ENCODE results near the gene C14orf180. TPM values are rescaled to one million over a fixed set of nuclear protein-coding genes. Genes with fewer than 3 reads are reported as not detected.

C14orf180 gene
- polyA plus RNA-seq, 1 donor (not counting 4 experiments of a cell fraction or from before 2014, with no cell fraction given), result not detected

- H3K9ac ChIP-seq (ENCODE audit: control insufficient read depth, extremely low read depth, insufficient read depth, low read length), result no peak overlapping the region
- H3K79me2 ChIP-seq (ENCODE audit: control insufficient read depth, insufficient read depth, low read length), result no peaks in the 10 kb centered on the region
- H3K9me3 ChIP-seq (ENCODE audit: control insufficient read depth, low read depth, low read length), result peaks cover 5% of the 10 kb centered on the region
- H2AFZ ChIP-seq (ENCODE audit: control insufficient read depth, low read length), result no peak overlapping the region
- DNase-seq (ENCODE audit: low read depth, low spot score) (no peak), FAIRE-seq (no peak)
- H3K27ac ChIP-seq (ENCODE audit: control insufficient read depth, insufficient read depth, low read length), result no peak overlapping the region
- H3K4me1 ChIP-seq (ENCODE audit: control insufficient read depth, extremely low read depth, insufficient read depth, low read length), result peaks cover 4% of the 10 kb centered on the region
- H3K4me3 ChIP-seq (ENCODE audit: control insufficient read depth in 2 of 3, extremely low read depth in 1 of 3, insufficient read depth in 2 of 3, low read depth in 1 of 3, low read length in 3 of 3), result no peak overlapping the region
- H4K20me1 ChIP-seq (ENCODE audit: control insufficient read depth, extremely low read depth, insufficient read depth, low read length), result no peaks in the 10 kb centered on the region
- no peaks in the 10 kb centered on the region for H3K36me3 ChIP-seq (ENCODE audit: control insufficient read depth in 2 of 2, extremely low read depth in 1 of 2, insufficient read depth in 2 of 2, low read length in 2 of 2)
- H3K27me3 ChIP-seq (ENCODE audit: control insufficient read depth, extremely low read depth, insufficient read depth, low read length), result no peaks in the 10 kb centered on the region
- TF ChIP-seq EZH2 (IDR thresholded peaks at IDR 0.05; ENCODE audit: low read length), result no peak
- TF ChIP-seq CTCF (optimal IDR thresholded peaks at IDR 0.05 in 1 of 3, IDR thresholded peaks at IDR 0.05 in 1 of 3, conservative IDR thresholded peaks at IDR 0.05 in 1 of 3; ENCODE audit: extremely low read depth in 1 of 3, insufficient read depth in 2 of 3, low read length in 3 of 3), result no peak
- no peak overlapping the region for H3K4me2 ChIP-seq (ENCODE audit: control insufficient read depth, extremely low read depth, insufficient read depth, low read depth, low read length)
- no peaks in the 10 kb centered on the region for H3K9me1 ChIP-seq (ENCODE audit: control insufficient read depth, extremely low read depth, insufficient read depth, low read length)
- dilution Hi-C loops (cut with MboI; ENCODE audit: extremely low pct_ligation_motif_present, low sequenced_read_pairs), result no loop called here
Measured at GRCh38 chr14:104531421-104532190, 48.0 kb upstream of the C14orf180 start.

- dilution Hi-C loops (cut with MboI; ENCODE audit: extremely low pct_ligation_motif_present, low sequenced_read_pairs), result no loop called here
- Histone ChIP-seq H4K20me1 (ENCODE audit: control insufficient read depth, extremely low read depth, insufficient read depth, low read length) (no peaks in the 10 kb centered on the region), H3K79me2 (ENCODE audit: control insufficient read depth, insufficient read depth, low read length) (no peaks in the 10 kb centered on the region), H3K4me3 (ENCODE audit: control insufficient read depth in 2 of 3, extremely low read depth in 1 of 3, insufficient read depth in 2 of 3, low read depth in 1 of 3, low read length in 3 of 3) (no peak overlapping the region), H2AFZ (ENCODE audit: control insufficient read depth, low read length) (no peak overlapping the region), H3K4me2 (ENCODE audit: control insufficient read depth, extremely low read depth, insufficient read depth, low read depth, low read length) (no peak overlapping the region), H3K27ac (ENCODE audit: control insufficient read depth, insufficient read depth, low read length) (no peak overlapping the region), H3K36me3 (ENCODE audit: control insufficient read depth in 2 of 2, extremely low read depth in 1 of 2, insufficient read depth in 2 of 2, low read length in 2 of 2) (no peaks in the 10 kb centered on the region), H3K27me3 (ENCODE audit: control insufficient read depth, extremely low read depth, insufficient read depth, low read length) (no peaks in the 10 kb centered on the region), H3K4me1 (ENCODE audit: control insufficient read depth, extremely low read depth, insufficient read depth, low read length) (peaks cover 7% of the 10 kb centered on the region), H3K9me1 (ENCODE audit: control insufficient read depth, extremely low read depth, insufficient read depth, low read length) (no peaks in the 10 kb centered on the region), H3K9me3 (ENCODE audit: control insufficient read depth, low read depth, low read length) (peaks cover 4% of the 10 kb centered on the region), H3K9ac (ENCODE audit: control insufficient read depth, extremely low read depth, insufficient read depth, low read length) (no peak overlapping the region)
- TF ChIP-seq CTCF (optimal IDR thresholded peaks at IDR 0.05 in 1 of 3, IDR thresholded peaks at IDR 0.05 in 1 of 3, conservative IDR thresholded peaks at IDR 0.05 in 1 of 3; ENCODE audit: extremely low read depth in 1 of 3, insufficient read depth in 2 of 3, low read length in 3 of 3) (no peak), EZH2 (IDR thresholded peaks at IDR 0.05; ENCODE audit: low read length) (no peak)
- FAIRE-seq, result peak; percentile 26
- DNase-seq (ENCODE audit: low read depth, low spot score), result no peak
Measured at GRCh38 chr14:104532191-104532555, 47.4 kb upstream of the C14orf180 start.
